Activated CD4-positive, alpha-beta T cell treated with anti-CD3 and anti-CD28 coated beads, Interleukin-2, amount 10 ng/mL, durations not matched to agents 24 days and 14 days (primary cell): ENCODE data around the gene PTPA. TPM values are rescaled to one million over a fixed set of nuclear protein-coding genes. Genes with fewer than 3 reads are reported as not detected.
"Not testable (repeated sequence)": the region's sequence is repeated elsewhere in the genome, so short reads cannot be mapped to it uniquely, and the experiment has no call there.

Experiments used
- DNase-seq: peaks from one replicate; pipeline ENCODE4 v3.0.0; 2022
- H3K27ac Mint-ChIP-seq: one replicate; pipeline ENCODE4 v1.8.0; 2022; ENCODE audit warnings: mild to moderate bottlenecking, mixed read lengths
- H3K27me3 Mint-ChIP-seq: one replicate; pipeline ENCODE4 v1.8.0; 2022; ENCODE audit warnings: mixed read lengths
- H3K36me3 Mint-ChIP-seq: one replicate; pipeline ENCODE4 v1.8.0; 2022; ENCODE audit warnings: low read depth, mild to moderate bottlenecking, mixed read lengths
- H3K4me1 Mint-ChIP-seq: one replicate; pipeline ENCODE4 v1.8.0; 2021; ENCODE audit warnings: mixed read lengths
- H3K4me3 Mint-ChIP-seq: one replicate; pipeline ENCODE4 v1.8.0; 2022; ENCODE audit warnings: mild to moderate bottlenecking, moderate library complexity, mixed read lengths
- H3K9me3 Mint-ChIP-seq: one replicate; pipeline ENCODE4 v1.8.0; 2021; ENCODE audit warnings: mixed read lengths
- intact Hi-C: fragments of 100-400 bp; cut with micrococcal nuclease; formaldehyde crosslinking; loops from one replicate; pipeline ENCODE4 v1.15.1; 2023
- total RNA-seq: library from RNA; stranded (reverse); gene quantifications from 2 replicates; pipeline ENCODE4 v1.2.3, GENCODE V29; 2022

PTPA gene
- total RNA-seq, 1 donor from 2014 or later = 107 TPM

DNA sequence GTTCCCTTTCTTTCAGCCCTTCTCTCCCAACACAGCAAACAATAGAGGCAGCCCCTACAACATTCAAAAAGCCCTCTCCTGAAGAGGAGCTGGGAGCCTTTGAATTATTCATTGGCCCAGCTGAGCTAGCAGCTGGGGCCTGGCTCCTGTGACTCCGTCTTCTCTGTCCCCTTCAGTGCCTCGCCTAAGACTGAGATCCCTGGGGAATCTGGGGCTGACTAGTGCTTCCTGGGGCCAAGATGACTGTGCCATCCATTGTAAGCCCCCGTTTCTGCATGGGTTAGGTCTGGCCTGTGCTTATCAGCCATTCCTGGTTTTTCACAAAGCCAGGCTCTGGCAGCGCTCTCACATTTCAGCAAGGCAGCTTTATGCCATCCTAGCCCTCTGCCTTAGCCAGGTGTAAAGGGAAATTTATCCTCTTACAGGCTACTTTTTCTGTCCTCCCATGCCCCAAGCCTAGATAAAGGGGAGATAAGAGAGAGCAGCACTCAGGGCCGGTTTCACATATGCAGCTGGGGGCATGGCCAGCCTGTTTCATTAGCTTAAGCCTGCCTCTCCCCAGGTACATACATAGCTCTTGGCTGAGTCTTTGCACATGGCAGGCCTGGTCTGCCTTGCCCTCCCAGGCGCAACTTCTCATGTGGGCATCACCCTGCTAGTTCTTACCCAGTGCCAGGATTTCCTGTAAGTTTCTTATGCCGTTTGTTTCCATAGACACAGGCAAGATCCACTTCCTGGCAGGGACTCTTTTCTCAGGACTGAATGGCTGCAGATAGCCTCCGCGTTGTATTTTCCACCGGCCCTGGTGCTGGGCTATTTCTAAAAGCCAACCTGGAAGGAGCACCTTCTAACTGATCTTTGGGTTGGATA, 15.8 kb downstream of the PTPA start:
- no peak for DNase-seq
- Mint-ChIP-seq H3K4me3 (no peak overlapping the region), H3K36me3 (peaks cover 33% of the 10 kb centered on the region), H3K4me1 (peaks cover 4% of the 10 kb centered on the region), H3K9me3 (no peaks in the 10 kb centered on the region), H3K27ac (no peak overlapping the region), H3K27me3 (no peaks in the 10 kb centered on the region)
- intact Hi-C loops = no loop called here

DNA sequence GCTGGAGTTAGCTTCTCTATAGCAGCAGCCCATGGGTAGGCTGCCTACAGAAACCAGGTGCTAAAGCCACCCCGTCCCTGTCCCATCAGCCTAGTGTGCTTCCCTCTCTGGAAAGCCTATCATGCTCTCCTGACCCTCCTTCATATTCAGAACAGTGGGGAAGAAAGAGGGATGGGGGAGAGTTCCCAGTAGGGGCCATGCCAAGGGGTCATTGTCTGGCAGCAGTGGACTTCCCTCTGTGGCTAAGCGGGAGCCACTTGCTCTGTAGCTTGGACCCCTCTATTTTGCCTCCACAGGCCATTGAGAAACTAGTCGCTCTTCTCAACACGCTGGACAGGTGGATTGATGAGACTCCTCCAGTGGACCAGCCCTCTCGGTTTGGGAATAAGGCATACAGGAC, 17.5 kb downstream of the PTPA start:
- peak overlapping the region; percentile 41 for H3K27ac Mint-ChIP-seq
- no peaks in the 10 kb centered on the region for H3K9me3 Mint-ChIP-seq
- peaks cover 33% of the 10 kb centered on the region for H3K36me3 Mint-ChIP-seq
- no peaks in the 10 kb centered on the region for H3K27me3 Mint-ChIP-seq
- intact Hi-C loops = no loop called here
- H3K4me1 Mint-ChIP-seq = peaks cover 5% of the 10 kb centered on the region
- H3K4me3 Mint-ChIP-seq = no peak overlapping the region
- DNase-seq = no peak

DNA sequence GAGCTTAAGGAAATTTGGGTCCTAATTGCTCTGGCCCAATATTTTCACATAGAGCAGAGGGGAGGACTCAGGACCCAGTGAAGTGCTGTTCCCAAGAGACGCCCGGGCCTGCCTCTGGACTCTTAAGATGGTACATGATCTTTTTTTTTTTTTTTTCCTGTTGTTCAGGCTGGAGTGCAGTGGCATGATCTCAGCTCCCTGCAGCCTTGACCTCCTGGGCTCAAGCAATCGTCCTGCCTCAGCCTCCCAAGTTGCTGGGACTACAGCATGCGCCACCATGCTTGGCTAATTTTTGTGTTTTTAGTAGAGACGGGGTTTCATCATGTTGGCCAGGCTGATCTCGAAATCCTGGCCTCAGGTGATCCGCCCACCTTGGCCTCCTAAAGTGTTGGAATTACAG, 19.1 kb downstream of the PTPA start:
- H3K9me3 Mint-ChIP-seq, H3K4me1 Mint-ChIP-seq, H3K27me3 Mint-ChIP-seq, H3K4me3 Mint-ChIP-seq, DNase-seq, H3K27ac Mint-ChIP-seq: not testable (repeated sequence)
- H3K36me3 Mint-ChIP-seq = peaks cover 34% of the 10 kb centered on the region
- intact Hi-C loops = loop anchor here (5.0 kb wide), 1 partner anchor 652 kb away; no protein-coding TSS in a partner anchor

DNA sequence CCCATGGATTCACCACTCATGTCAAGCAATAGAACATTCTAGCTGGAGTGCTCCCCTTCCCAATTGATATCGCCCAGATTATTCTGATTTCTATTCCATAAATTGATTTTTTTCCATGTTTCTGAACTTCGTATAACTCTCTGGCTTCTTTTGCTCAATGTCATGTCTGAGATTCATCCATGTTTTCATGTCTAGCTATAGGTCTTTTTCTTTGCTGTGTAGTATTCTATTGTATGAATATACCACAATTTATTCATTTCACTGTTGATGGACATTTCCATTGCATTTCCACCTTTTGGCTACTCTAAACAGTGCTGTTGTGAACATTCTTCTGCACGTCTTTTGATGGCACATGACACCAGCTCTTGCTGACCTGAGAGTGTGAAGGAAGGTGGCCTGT, 19.6 kb downstream of the PTPA start:
- H3K4me1 Mint-ChIP-seq = peaks cover 5% of the 10 kb centered on the region
- intact Hi-C loops = loop anchor here (5.0 kb wide), 1 partner anchor 652 kb away; no protein-coding TSS in a partner anchor
- DNase-seq = no peak
- H3K27me3 Mint-ChIP-seq = no peaks in the 10 kb centered on the region
- H3K4me3 Mint-ChIP-seq = no peak overlapping the region
- H3K9me3 Mint-ChIP-seq = no peaks in the 10 kb centered on the region
- H3K27ac Mint-ChIP-seq = no peak overlapping the region
- H3K36me3 Mint-ChIP-seq = peaks cover 35% of the 10 kb centered on the region

GRCh38 chr9:129131300-129132145, 20.3 kb downstream of the PTPA start:
- Mint-ChIP-seq H3K36me3 (peaks cover 33% of the 10 kb centered on the region), H3K27me3 (no peaks in the 10 kb centered on the region), H3K4me3 (no peak overlapping the region)

DNA sequence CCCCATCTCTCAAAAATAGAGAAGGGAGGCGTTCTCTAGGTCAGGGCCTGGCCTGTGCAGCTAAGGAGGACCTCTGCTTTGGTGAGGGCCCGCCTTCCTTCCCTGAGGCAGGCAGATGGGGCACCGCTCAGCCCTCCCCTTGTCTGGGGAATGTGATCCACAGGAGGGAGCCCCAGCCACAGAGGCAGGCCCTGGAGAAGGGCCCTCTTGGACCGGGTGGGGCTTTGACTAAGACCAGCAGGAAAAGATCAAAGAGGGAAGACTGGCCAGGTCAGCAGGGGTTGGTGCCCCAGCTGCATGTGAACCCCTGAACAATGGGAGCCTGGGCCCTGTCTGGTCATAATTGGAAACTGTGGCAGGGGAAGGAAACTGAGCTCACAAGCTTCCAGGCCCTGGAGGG, 21.9 kb downstream of the PTPA start:
- Mint-ChIP-seq H3K9me3 (no peaks in the 10 kb centered on the region), H3K27me3 (no peaks in the 10 kb centered on the region), H3K4me1 (peaks cover 5% of the 10 kb centered on the region), H3K4me3 (no peak overlapping the region), H3K36me3 (peaks cover 30% of the 10 kb centered on the region), H3K27ac (no peak overlapping the region)
- intact Hi-C loops = loop anchor here (5.0 kb wide), 1 partner anchor 649 kb away; no protein-coding TSS in a partner anchor
- DNase-seq = no peak

More at GRCh38 chr9:129131300-129132145, 20.3 kb downstream of the PTPA start:
- intact Hi-C loops = loop anchor here (5.0 kb wide), 1 partner anchor 651 kb away; no protein-coding TSS in a partner anchor
- H3K27ac Mint-ChIP-seq = no peak overlapping the region
- H3K9me3 Mint-ChIP-seq = no peaks in the 10 kb centered on the region
- DNase-seq = peak; percentile 96
- peaks cover 5% of the 10 kb centered on the region for H3K4me1 Mint-ChIP-seq

GRCh38 chr9:129135476-129135875, 24.3 kb downstream of the PTPA start:
- Mint-ChIP-seq H3K4me1 (peaks cover 18% of the 10 kb centered on the region), H3K27me3 (no peaks in the 10 kb centered on the region), H3K4me3 (no peak overlapping the region), H3K9me3 (no peaks in the 10 kb centered on the region), H3K36me3 (peaks cover 26% of the 10 kb centered on the region), H3K27ac (no peak overlapping the region)
- intact Hi-C loops = no loop called here
- DNase-seq = no peak

DNA sequence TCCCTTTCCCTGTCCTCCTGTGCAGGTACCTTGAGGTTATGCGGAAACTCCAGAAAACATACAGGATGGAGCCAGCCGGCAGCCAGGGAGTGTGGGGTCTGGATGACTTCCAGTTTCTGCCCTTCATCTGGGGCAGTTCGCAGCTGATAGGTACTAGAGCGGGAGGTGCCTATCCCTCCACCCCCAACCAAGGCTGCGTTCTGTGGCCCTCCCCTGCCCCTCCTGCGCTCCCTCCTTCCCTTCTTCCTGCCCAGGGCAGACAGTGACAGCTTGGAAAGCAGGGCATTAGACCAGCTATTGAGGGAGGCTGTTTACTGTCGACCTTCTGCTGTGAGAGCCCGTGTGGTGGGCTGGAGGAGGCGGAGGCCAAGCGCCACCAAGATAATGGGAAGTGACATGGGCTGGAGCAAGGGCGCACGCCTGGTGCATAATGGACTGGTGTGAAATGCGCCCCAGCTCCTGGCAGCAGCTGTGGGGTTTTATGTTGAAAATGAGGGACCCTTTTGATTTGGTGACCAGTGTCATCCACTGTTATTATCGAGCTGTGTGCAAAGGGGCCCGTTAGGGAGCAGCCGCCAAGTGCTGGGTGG, 25.3 kb downstream of the PTPA start:
- H3K27ac Mint-ChIP-seq = no peak overlapping the region
- H3K27me3 Mint-ChIP-seq = no peaks in the 10 kb centered on the region
- peaks cover 25% of the 10 kb centered on the region for H3K4me1 Mint-ChIP-seq
- no peak for DNase-seq
- no peaks in the 10 kb centered on the region for H3K9me3 Mint-ChIP-seq
- peaks cover 21% of the 10 kb centered on the region for H3K36me3 Mint-ChIP-seq
- intact Hi-C loops = no loop called here
- no peak overlapping the region for H3K4me3 Mint-ChIP-seq

DNA sequence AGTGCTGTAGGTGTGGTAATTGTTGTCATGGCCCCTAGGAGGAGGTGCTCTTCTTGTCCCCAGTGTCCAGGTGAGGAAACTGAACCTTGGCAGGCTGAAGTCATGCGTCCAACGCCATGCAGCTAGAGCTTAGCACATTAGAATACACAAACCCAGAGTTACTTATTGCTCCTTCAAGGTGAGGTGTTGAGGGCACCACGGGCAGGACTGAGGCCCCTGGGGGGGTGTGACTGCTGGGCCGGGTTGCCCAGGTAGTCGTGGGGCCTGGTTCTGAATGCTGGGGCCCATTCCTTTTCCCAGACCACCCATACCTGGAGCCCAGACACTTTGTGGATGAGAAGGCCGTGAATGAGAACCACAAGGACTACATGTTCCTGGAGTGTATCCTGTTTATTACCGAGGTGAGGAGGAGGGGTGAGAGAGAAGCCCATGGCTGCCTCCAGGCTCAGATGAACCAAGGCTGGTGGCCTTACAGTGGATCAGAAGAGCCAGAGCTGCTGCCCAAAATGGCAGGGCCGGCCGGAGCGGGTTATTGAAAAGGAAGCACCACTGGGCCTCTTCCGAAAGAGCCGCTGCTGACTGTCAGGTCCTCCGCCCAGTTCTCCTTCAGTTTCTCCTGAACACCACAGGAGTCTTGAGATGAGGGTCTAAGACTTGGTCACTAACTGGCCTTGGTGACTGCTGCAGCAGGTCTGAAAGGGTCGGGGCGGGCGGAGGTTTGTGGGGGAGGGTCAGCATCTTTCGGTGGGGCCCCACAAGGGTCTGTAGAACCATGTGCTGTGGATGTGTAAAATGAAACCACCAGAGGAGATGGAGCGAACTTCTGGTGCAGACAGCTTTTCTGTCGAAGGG, 26.3 kb downstream of the PTPA start:
- Mint-ChIP-seq H3K4me1 (peaks cover 26% of the 10 kb centered on the region), H3K4me3 (no peak overlapping the region), H3K9me3 (no peaks in the 10 kb centered on the region), H3K36me3 (peaks cover 17% of the 10 kb centered on the region), H3K27ac (no peak overlapping the region), H3K27me3 (no peaks in the 10 kb centered on the region)
- DNase-seq = no peak
- intact Hi-C loops = no loop called here

DNA sequence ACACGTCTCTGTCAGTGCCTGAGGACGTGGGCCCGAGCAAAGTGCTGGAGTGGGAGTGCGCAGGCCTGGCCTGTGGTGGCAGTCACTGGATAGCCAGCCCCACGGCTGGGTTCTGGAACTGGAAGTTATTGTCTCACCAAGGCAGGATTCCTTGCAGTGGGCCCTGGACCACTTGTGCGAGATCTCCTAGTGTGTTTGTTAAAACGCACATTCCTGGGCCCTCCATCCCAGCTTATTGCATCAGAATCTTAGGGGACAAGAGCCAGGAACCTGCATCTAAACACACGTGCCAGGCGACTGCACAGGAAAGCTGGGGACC, 26.9 kb downstream of the PTPA start:
- no peak overlapping the region for H3K27ac Mint-ChIP-seq
- H3K36me3 Mint-ChIP-seq = peaks cover 20% of the 10 kb centered on the region

GRCh38 chr9:129138476-129139232, 27.4 kb downstream of the PTPA start:
- peaks cover 18% of the 10 kb centered on the region for H3K36me3 Mint-ChIP-seq
- intact Hi-C loops = loop anchor here (1.0 kb wide), 2 partner anchors 473 to 486 kb away; no protein-coding TSS in a partner anchor
- H3K4me1 Mint-ChIP-seq = peaks cover 33% of the 10 kb centered on the region
- H3K4me3 Mint-ChIP-seq = peak overlapping the region; percentile 80
- no peak for DNase-seq
- H3K27me3 Mint-ChIP-seq = no peaks in the 10 kb centered on the region
- peak overlapping the region; percentile 93 for H3K27ac Mint-ChIP-seq
- no peaks in the 10 kb centered on the region for H3K9me3 Mint-ChIP-seq

More for the DNA sequence above, 26.9 kb downstream of the PTPA start:
- H3K27me3 Mint-ChIP-seq = no peaks in the 10 kb centered on the region
- no peaks in the 10 kb centered on the region for H3K9me3 Mint-ChIP-seq
- peaks cover 32% of the 10 kb centered on the region for H3K4me1 Mint-ChIP-seq
- no peak overlapping the region for H3K4me3 Mint-ChIP-seq
- DNase-seq = no peak
- intact Hi-C loops = no loop called here

DNA sequence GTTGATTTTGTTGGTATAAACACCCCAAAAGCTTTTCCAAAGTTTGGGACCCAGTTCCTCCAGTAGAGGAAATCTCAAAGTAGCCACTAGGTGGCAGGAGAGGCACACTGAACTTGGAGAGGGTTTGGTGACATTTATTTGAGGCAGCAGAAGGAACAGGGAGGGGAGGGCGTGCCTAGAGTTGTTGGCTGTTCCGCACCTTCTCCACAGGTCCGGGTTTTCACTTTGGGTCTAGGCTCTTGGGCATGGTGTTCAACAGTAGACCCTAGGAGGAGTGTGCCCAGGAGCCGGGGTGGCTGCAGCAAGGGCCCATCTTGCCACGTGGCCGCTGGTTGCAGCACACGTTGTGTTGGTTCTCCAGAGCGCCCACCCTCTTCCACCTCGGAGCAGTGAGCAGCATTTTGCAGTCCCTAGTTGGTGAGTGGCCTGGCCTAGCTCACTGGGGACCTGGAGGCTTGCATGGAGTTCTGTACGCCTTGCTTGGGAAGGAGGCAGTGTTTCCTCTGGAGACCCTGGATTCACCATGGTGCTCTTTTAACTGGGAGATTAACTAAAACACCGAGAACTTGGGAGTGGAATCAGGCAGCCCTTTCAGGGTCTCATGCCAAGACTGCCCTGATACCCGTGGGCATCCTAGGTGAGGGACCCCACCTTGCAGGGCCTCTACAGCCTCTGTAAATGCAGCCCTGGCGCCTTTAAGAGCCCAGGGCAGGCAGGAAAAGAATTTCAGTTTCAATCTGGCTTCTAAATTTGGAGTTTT, 28.2 kb downstream of the PTPA start:
- intact Hi-C loops = loop anchor here (1.0 kb wide), 2 partner anchors 472 to 485 kb away; no protein-coding TSS in a partner anchor
- Mint-ChIP-seq H3K9me3 (no peaks in the 10 kb centered on the region), H3K36me3 (peaks cover 20% of the 10 kb centered on the region)

More for the DNA sequence above, 28.2 kb downstream of the PTPA start:
- Mint-ChIP-seq H3K27me3 (no peaks in the 10 kb centered on the region), H3K4me3 (peak overlapping the region; percentile 80), H3K27ac (peak overlapping the region; percentile 93), H3K4me1 (peaks cover 37% of the 10 kb centered on the region)
- peak; percentile 95 for DNase-seq
